ENCODE data around the gene OPN3. TPM values are rescaled to one million over a fixed set of nuclear protein-coding genes. Genes with fewer than 3 reads are reported as not detected.

The OPN3 gene
- total RNA-seq, 4 donors from 2014 or later = 5.3 to 12.4 (median 8.0) TPM

GRCh38 chr1:241638099-241638682, 2.0 kb downstream of the OPN3 start:
- no peak overlapping the region for H3K4me3 ChIP-seq
- WGBS = 89% methylated on average over 5 of the region's 5 CpGs
- H3K9me3 ChIP-seq = no peaks in the 10 kb centered on the region
- H3K27me3 ChIP-seq = no peaks in the 10 kb centered on the region
- intact Hi-C loops (cut with DNase I) = no loop called here
- no peak for DNase-seq (ENCODE audit: extremely low spot score)
- H3K36me3 ChIP-seq = peaks cover 0 to 9% (median 0%) of the 10 kb centered on the region in 4 donors
- no peak overlapping the region for H3K27ac ChIP-seq (replicated peaks in 1 of 4)
- no peak for TF ChIP-seq CTCF (IDR thresholded peaks at IDR 0.05)
- TF ChIP-seq POLR2AphosphoS5 (IDR thresholded peaks at IDR 0.05) = no peak
- H3K4me1 ChIP-seq = peaks cover 3 to 37% (median 31%) of the 10 kb centered on the region in 4 donors

GRCh38 chr1:241637604-241638003, 2.6 kb downstream of the OPN3 start:
- H3K4me1 ChIP-seq = peaks cover 3 to 37% (median 31%) of the 10 kb centered on the region in 4 donors
- H3K4me3 ChIP-seq = no peak overlapping the region
- intact Hi-C loops (cut with DNase I) = no loop called here
- DNase-seq (ENCODE audit: extremely low spot score) = no peak
- no peaks in the 10 kb centered on the region for H3K9me3 ChIP-seq
- H3K27me3 ChIP-seq = no peaks in the 10 kb centered on the region
- peaks cover 0 to 9% (median 0%) of the 10 kb centered on the region in 4 donors for H3K36me3 ChIP-seq
- no peak overlapping the region for H3K27ac ChIP-seq (replicated peaks in 1 of 4)
- 88% methylated on average over 4 of the region's 4 CpGs for WGBS
- TF ChIP-seq CTCF (IDR thresholded peaks at IDR 0.05) = no peak
- TF ChIP-seq POLR2AphosphoS5 (IDR thresholded peaks at IDR 0.05) = no peak
- TF ChIP-seq EP300 (IDR thresholded peaks at IDR 0.05) = no peak
- TF ChIP-seq POLR2A (IDR thresholded peaks at IDR 0.05; ENCODE audit: low read depth) = no peak

GRCh38 chr1:241637046-241637590, 3.1 kb downstream of the OPN3 start:
- Histone ChIP-seq H3K36me3 (peaks cover 0 to 9% (median 0%) of the 10 kb centered on the region in 4 donors), H3K9me3 (no peaks in the 10 kb centered on the region), H3K4me1 (peaks cover 3 to 37% (median 31%) of the 10 kb centered on the region in 4 donors), H3K27ac (replicated peaks in 1 of 4) (no peak overlapping the region), H3K27me3 (no peaks in the 10 kb centered on the region), H3K4me3 (no peak overlapping the region)
- DNase-seq (ENCODE audit: extremely low spot score) = no peak
- intact Hi-C loops (cut with DNase I) = no loop called here
- TF ChIP-seq POLR2AphosphoS5 (IDR thresholded peaks at IDR 0.05) = no peak
- no peak for TF ChIP-seq EP300 (IDR thresholded peaks at IDR 0.05)
- TF ChIP-seq CTCF (IDR thresholded peaks at IDR 0.05) = no peak
- TF ChIP-seq POLR2A (IDR thresholded peaks at IDR 0.05; ENCODE audit: low read depth) = no peak

GRCh38 chr1:241636291-241636690, 3.9 kb downstream of the OPN3 start:
- Histone ChIP-seq H3K27me3 (no peaks in the 10 kb centered on the region), H3K4me1 (peaks cover 3 to 37% (median 31%) of the 10 kb centered on the region in 4 donors), H3K4me3 (no peak overlapping the region), H3K27ac (replicated peaks in 1 of 4) (no peak overlapping the region), H3K36me3 (peaks cover 0 to 9% (median 0%) of the 10 kb centered on the region in 4 donors), H3K9me3 (no peaks in the 10 kb centered on the region)
- TF ChIP-seq POLR2A (IDR thresholded peaks at IDR 0.05; ENCODE audit: low read depth) (no peak), CTCF (IDR thresholded peaks at IDR 0.05) (no peak), EP300 (IDR thresholded peaks at IDR 0.05) (no peak), POLR2AphosphoS5 (IDR thresholded peaks at IDR 0.05) (no peak)
- intact Hi-C loops (cut with DNase I) = no loop called here
- 72% methylated on average over 1 of the region's 1 CpG for WGBS
- DNase-seq (ENCODE audit: extremely low spot score) = no peak
